HuH-7 (cell line): ENCODE results near the gene CSRNP3.

ENCODE experiments used
- DNase-seq: peaks from one replicate; pipeline ENCODE4 v3.0.0; 2011; ENCODE audit warnings: low spot score

The CSRNP3 gene, protein sequence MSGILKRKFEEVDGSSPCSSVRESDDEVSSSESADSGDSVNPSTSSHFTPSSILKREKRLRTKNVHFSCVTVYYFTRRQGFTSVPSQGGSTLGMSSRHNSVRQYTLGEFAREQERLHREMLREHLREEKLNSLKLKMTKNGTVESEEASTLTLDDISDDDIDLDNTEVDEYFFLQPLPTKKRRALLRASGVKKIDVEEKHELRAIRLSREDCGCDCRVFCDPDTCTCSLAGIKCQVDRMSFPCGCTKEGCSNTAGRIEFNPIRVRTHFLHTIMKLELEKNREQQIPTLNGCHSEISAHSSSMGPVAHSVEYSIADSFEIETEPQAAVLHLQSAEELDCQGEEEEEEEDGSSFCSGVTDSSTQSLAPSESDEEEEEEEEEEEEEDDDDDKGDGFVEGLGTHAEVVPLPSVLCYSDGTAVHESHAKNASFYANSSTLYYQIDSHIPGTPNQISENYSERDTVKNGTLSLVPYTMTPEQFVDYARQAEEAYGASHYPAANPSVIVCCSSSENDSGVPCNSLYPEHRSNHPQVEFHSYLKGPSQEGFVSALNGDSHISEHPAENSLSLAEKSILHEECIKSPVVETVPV

DNA sequence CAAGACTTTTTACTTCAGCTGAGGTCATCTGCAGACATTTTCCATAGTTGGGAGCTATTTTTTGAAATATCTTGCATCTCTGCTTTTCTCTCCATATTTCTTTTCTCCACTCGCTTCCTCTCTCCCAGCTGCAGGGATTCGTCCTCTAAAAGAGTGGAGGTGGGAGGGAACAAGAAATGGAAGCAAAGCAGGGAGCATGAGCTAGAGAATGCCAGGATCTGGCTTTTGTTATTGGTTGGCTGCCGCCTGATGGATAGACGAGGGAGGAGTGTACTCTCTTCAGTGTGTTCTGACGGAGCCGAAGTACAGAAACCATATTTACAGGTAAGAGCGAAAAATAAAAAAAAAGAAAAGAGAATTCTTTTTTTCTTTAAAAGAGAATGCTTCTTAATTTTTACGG, at the start of gene CSRNP3:
Gene CSRNP3 (plus strand): TSS at position 282 of the 400 bp plus-strand sequence. CDS start 125,368 bp downstream, outside the sequence.
- peak; percentile 50 for DNase-seq

DNA sequence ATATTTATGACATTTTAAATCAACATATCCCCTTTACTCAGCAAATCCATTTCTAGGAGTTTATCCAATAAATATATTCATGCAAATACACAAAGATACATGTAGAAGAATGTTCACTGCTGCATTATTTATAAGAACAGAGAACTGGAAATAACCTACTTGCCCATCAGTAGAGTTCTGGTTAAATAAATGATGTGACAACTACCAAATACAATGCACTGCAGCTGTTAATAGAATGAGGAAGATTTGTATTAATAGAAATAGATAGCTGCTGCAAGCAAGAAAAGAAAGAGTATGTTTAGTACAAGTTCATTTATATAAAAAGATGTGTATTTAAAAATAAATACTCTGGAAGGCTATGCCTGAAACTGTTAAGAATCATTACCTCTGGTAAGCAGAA, 49.3 kb upstream of the CSRNP3 start:
- no peak for DNase-seq

- no peak for DNase-seq
Measured at GRCh38 chr2:165423081-165423480, 46.4 kb upstream of the CSRNP3 start.

DNA sequence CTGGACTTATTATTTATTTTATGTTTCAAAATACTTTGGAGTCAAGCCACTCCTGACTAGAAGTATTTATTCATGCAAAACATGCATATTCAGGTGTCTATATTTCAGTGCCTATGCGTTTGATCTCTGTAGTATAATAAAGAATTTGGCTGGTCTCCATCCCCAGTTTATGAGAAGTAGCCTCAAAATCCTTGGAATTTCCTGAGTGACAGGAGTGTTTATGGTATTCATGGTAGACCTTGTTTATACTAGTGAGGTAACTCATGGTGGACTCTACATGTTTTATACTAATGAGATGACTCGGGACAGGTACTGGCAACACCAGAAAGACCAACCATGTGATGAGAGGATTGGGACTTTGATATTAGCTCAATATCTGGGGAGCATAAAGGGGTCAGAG, 43.9 kb upstream of the CSRNP3 start:
- DNase-seq: no peak

- DNase-seq: no peak
Measured at GRCh38 chr2:165427686-165428085, 41.8 kb upstream of the CSRNP3 start.

GRCh38 chr2:165428926-165429325, 40.6 kb upstream of the CSRNP3 start:
- DNase-seq: no peak

- no peak for DNase-seq
Measured at GRCh38 chr2:165431014-165431413, 38.5 kb upstream of the CSRNP3 start.

DNA sequence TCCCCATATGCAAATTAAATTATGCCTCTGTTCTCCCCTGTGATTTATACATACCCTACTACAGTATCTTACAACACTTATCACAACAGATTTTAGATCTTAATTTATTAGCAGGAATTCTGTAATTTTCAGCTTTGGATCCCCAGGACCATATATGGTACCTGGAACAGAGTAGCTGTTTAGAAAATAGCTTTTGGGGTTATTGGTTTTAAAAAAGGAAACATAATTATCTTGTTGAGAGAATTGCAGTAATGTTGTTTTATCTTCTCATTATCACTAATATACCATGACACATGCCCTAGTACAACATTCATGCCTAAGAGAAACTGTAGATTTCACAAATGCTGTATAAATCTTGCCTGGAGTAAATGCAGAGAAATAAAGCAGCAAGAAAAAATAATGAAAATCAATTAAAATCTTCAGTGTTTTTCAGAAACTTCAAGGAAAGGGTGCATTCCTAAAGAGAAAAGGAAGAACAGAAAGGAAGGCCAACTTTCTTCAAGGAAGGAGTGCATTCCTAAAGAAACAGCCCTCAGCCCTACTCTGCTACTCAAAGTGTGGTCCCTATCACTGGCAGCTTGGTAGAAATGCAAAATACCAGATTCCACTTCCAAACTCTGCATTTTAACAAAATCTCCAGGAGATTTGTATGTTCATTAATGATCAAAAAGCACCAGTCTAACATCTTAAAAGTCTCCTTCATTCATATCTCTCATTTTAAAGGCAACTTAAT, 37.1 kb upstream of the CSRNP3 start:
- no peak for DNase-seq

GRCh38 chr2:165434865-165435496, 34.5 kb upstream of the CSRNP3 start:
- DNase-seq: no peak

GRCh38 chr2:165435611-165436010, 33.9 kb upstream of the CSRNP3 start:
- DNase-seq: no peak

DNA sequence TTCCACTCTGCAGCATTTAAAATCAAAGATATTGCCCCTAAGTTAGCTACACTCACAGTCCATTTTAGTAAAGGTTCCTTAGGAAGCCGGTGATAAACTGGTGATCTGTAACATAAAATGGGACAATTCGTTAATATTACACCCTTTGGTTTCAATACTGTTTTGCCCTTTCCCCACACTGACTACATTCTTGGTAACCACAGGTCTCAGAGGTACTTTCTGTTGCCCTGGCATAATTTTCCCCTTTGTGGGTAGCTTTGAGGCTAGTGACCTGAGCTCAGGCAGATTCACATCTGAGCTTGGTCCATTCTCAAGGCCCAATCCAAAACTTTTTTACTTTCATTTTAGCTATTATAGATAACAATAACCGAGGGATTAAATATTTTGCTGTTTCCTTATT, 32.9 kb upstream of the CSRNP3 start:
- no peak for DNase-seq

GRCh38 chr2:165440367-165440766, 29.1 kb upstream of the CSRNP3 start:
- no peak for DNase-seq

DNA sequence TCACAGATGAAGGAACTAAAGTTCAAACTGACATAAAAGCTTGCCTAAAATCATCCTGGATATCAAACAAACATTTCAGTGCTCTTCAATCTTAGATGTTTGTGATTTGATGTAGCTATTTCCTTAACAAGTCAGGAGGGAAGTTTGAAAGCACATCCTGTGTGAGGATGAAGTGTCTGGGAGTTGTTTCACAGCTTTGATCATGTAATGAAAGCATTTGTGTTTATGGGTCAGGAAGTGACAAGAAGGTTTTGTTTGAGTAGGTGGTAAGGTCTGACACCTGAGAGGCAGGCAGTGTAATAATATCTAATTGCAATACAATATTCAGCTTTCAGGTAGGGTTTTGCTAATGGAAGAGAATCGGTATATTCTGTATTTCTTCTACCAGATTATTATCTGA, 26.0 kb upstream of the CSRNP3 start:
- no peak for DNase-seq

DNA sequence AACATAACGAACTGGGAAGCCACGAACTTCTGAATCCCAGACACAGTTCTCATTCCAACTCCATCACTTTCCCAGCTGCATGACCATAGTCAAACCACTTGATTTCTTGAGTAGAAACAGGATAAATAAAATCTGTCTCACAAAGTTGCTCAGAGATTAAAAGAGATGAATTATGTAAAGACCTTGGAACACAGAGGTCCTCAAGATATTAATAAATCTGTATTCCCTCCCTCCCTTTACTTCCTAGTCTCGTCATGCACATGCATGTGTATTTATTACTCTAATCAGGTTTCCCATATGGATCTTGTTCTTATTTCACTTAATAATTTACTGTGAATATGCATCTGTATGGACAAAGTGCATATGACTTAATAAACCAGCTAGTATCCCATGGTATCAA, 21.1 kb upstream of the CSRNP3 start:
- no peak for DNase-seq

DNA sequence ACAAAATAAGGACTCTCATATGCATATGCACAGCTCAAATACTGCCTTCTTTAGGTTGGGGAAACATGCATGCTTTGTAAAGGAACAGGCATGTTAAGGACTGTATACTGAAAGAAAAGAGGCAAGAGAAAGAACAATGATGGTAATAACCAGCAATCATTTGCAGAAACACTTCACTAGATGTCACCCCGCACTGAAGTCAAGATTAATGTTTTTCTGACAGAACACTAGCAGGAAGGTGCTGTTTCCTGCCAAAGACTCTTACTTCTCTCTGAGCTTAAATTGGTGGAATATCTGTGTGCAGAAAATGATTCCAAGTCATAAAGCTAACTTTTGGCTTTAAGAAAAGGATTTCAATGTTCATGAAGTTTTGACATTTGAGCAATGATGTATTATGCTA, 19.3 kb upstream of the CSRNP3 start:
- no peak for DNase-seq

DNA sequence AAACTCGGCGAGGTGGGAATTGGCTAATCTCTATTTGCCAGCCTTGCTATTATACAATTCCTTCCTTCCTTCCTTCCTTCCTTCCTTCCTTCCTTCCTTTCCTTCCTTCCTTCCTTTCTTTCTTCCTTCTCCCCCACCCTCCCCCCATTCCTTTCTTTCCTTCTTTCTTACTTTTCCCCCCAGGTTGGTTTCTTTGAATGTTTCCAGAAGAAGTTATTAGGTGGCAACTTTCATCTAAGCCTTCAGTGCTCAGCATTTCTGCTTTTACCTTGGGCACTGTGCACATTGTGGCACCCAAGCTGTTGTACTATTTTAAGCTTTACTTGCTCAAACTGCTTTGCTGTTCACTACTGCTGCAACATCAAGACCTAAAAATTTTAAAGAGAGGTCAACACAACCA, 17.2 kb upstream of the CSRNP3 start:
- no peak for DNase-seq

- no peak for DNase-seq
Measured at GRCh38 chr2:165453561-165454094, 15.9 kb upstream of the CSRNP3 start.

DNA sequence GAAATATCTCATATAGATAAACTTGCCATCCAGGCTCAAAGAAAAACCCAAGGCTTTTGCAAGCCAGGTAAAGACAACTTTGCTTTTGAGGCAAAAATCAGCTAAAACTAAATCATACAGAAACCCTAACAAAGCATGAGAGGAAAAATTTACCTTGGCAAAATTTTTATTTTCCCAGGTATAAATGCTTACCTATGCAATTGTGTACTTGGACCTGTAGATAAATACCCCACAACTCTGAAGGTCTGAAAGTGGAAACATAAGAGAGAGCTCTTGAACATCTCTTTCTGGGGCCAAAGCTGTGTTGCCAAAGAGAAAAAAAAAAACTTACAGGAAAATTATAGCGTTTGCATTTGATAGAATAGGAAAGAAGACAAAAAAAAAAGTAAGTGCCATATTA, 14.6 kb upstream of the CSRNP3 start:
- DNase-seq: no peak

DNA sequence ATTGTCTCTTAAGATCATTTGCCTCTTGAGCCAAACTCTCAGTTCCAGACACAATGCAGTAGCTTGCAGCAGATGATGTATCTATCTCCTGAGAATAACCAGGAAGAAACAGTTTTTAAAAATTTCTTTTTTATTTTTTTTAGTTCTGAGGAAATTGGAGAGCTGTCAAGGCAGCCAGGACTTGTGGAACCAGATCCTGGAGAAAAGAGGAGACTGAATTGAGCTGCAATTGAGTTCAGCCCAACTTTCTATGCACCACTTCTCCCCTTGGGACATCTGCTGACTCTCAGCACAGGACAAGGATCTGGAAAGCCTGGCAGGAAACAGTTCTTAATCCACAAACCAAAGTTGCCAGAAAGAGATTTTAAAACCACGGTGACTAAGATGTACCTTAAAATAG, 13.5 kb upstream of the CSRNP3 start:
- DNase-seq: no peak

DNA sequence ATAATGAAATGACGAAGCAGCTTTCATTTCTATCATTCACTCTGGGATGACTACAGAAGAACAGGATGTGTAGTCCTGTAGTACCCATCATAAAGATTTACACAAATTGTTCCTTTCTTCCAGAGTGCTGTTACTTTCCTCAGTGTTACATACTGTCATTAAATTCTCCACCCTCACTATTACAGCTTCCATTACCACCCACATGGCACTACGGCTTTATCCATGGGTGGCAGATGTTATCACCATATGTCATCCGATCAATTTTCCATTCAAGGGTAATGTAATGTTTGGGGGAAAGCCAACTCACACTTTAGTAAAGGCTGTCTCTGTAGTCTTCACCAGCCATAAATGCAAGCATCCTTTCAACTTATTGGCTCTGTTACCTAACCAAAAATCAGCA, 7.1 kb upstream of the CSRNP3 start:
- DNase-seq: no peak

DNA sequence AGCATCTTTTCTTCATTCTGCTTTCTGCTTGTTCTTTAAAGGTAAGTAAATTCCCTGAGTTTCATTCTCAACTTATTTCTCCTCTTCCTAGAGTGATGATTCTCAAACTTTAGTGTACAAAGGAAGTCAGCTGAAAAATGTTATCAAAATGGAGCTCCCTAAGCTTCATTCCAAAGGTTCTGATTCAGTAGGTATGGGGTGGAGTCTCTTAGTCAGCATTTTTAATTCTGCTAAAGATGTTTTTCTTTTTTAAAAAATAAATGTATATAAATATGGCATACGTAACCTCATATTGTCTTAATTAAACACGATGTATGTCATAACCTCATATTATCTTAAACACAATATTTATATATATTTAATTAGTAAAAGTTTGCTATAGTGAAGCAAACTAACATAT, 3.1 kb upstream of the CSRNP3 start:
- DNase-seq: no peak

DNA sequence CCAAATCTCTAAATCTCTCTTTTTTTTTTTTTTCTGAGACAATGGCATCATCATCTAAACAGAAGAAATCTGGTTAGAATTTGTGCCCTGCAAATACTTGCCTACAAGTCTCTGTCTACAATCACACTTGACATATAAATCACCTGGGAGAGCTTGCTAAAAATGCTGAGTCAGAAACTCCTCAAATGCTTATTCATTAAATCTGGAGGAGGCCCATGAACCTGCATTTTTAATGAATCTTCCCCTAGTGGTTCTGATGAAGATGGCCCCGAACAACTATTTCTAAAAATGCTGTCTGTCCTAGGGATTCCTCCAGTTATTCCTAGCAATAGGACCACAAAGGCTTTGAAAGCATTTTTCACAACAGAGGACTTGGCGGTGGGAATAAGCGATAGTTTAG, 1.6 kb upstream of the CSRNP3 start:
- no peak for DNase-seq
